Daoy (cell line): ENCODE data around the gene CPSF2. TPM values are rescaled to one million over a fixed set of nuclear protein-coding genes. Genes with fewer than 3 reads are reported as not detected.
"Not testable (repeated sequence)": the region's sequence is repeated elsewhere in the genome, so short reads cannot be mapped to it uniquely, and the experiment has no call there.

Experiments
- DNase-seq: peaks from one replicate; pipeline ENCODE4 v3.0.0-alpha.2; 2015; ENCODE audit warnings: low read depth
- total RNA-seq: library from RNA; depleted of rRNA; stranded (reverse); fragments of >200 nt; shearing (Covaris generic); gene quantifications from 2 replicates; pipeline ENCODE4 v1.2.3, GENCODE V29; 2014

Gene CPSF2
- total RNA-seq, 1 experiment from 2014 or later: 63.4 TPM

DNA sequence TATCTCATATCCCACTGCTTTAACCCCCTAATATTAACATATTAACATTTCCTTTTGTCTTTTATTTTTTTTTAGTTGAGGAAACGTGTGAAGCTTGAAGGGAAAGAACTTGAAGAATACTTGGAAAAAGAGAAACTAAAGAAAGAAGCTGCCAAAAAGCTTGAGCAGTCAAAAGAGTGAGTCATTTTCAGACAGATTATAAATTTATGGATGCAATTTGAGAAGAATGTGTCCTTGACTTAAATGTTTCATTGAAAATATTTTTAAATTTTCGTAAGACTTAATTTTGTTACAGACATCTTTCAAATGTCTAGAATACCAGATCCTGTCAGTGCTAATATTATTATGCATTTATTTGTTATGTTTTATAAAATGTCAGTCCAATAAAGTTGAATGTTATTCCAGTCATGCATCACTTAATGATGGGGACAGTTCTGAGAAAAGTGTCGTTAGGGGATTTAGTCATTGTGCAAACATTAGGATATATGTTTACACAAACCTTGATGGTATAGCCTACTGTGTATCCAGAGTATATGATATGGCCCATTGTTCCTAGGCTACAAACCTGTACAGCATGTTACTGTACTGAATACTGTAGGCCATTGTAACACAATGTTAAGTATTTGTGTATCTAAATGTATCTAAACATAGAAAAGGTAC is 32.6 kb downstream of the CPSF2 start:
- peak; percentile 9 for DNase-seq

DNA sequence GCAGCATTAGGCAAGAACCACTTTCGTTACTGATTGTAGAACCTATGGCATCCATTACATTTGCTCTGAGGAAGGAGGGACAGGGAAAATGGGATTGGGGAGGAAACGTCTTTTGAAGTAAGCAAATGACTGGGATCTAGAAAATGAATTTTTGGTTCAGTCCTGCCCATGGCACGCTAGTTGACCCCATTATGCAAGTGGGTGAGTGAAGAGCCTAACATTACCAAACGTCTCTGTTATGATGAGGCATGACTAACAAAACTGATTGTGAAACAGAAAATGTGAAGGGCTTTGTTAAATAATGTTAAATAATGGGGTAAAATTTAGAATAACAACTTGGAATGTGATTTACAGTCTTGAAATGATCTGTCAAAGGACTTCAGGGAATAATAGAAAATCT is 38.9 kb downstream of the CPSF2 start:
- DNase-seq: no peak

DNA sequence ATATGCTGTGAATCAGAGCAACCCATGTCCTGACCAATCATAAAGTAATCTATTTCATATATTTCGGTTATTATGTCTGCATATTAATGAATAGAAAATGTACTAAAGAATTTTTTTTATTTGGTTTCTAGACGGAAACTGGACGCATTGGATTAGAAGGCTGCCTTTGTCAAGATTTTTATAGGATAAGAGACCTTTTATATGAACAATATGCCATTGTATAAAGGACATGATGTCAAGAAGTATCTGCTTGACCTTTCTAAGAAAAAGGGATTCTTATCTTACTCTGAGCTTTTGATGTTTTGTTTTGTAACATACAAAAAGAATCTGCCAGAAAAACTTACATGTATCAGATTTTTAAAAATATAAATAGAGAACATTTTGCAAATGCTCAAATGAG is 39.8 kb downstream of the CPSF2 start:
- DNase-seq: no peak

DNA sequence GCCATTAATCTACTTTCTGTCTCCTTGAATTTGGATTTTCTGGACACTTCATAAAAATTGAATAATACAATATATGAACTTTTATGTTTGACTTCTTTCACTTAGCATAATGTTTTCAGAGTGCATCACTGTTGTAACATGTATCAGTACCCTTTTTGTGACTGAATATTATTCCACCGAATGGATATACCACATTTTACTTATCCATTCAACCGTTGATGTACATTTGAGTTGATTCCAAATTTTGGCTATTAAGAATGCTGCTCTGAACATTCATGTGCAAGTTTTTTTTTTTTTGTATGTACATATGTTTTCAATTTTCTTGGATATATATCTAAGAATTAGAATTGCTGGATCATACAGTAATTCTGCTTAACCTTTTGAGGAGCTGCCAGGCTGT is 43.2 kb downstream of the CPSF2 start:
- DNase-seq: no peak

DNA sequence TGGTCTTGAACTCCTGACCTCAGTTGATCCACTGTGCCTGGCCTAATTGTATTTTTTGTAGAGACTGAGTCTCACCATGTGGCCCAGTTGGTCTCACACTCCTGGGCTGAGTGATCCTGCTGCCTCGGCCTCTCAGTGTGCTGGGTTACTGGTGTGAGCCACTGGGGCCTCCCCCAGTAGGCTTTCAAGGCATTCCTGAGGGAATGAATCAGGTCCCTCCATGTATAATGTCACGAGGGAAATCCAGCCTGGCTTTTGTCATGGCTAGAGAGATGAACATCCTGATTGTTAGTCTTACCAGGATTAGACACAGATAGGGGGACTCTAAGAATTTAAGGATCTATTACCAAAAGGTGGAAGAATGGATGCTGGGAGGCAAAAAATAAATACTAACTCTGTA is 51.9 kb downstream of the CPSF2 start:
- peak; percentile 11 for DNase-seq

DNA sequence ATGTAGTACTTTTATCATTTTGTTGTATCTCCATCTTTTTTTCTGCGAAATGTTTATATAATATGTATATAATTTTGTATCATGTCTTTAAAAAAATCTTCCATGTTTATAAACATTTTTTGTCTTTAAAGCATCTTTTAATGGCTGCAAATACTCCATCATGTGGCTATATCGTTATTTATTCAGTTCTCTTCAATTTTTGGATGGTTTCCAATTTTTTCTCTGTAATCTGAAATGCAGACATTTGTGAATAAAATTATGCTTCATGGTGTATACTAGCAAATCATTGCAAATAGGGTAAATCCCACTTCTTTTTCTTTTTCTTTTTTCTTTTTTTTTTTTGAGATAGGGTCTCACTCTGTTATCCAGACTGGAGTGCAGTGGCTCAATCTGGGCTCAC is 54.0 kb downstream of the CPSF2 start:
- no peak for DNase-seq

DNA sequence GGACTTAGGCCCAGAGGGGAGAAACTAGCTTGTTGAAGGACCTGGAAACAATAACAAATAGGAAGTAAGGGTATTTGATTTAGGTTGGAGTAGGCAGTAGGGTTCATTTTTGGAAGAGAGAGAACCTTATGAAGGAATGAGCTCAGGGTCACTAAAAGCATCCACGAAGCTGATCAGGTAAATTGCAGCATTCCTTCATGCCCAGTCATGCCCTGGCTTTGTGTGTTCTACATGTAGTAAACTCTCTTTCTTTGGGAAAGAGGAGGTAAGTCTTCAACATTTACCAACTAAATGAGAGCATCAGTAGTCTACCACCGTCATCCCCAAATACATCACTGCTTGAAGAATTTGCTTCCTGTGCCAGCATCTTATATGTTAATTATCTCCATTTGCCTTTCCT is 54.7 kb downstream of the CPSF2 start:
- DNase-seq: no peak

DNA sequence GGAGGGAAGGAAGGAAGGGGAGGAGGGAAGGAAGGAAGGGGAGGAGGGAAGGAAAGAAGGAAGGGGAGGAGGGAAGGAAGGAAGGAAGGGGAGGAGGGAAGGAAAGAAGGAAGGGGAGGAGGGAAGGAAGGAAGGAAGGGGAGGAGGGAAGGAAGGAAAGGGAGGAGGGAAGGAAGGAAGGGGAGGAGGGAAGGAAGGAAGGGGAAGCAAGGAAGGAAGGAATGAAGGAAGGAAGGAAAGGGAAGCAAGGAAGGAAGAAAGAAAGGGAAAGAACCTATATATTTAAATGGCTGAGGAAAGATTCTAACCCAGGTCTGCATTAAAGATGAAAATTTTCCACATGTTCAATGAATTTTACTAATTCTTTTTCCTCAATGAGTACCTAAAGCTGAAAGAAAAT is 57.4 kb downstream of the CPSF2 start:
- not testable (repeated sequence) for DNase-seq

DNA sequence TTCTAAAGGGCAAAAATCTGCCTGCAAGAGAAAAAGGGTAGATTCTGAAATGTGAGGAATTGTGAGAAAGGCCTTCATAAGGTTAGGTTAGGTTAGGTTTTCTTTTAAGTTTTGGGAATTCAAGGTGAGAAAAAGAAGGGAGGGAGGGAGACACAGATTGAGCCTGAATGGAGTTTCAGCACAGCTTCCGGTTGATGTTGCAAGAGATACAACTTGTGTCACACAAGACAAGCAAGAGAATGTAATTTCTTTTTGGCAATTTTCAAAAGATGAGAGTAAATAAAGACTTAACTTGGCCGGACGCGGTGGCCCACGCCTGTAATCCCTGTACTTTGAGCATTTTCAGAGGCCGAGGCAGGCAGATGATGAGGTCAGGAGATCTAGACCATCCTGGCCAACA is 63.8 kb downstream of the CPSF2 start:
- DNase-seq: no peak

DNA sequence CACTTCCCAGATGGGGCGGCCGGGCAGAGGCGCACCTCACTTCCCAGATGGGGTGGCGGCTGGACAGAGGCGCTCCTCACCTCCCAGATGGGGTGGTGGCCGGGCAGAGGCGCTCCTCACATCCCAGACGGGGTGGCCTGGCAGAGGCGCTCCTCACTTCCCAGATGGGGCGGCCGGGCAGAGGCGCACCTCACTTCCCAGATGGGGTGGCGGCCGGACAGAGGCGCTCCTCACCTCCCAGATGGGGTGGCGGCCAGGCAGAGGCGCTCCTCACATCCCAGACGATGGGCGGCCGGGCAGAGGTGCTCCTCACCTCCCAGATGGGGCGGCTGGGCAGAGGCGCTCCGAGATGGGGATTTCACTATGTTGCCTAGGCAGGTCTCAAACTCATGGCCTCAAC is 65.8 kb downstream of the CPSF2 start:
- not testable (repeated sequence) for DNase-seq

DNA sequence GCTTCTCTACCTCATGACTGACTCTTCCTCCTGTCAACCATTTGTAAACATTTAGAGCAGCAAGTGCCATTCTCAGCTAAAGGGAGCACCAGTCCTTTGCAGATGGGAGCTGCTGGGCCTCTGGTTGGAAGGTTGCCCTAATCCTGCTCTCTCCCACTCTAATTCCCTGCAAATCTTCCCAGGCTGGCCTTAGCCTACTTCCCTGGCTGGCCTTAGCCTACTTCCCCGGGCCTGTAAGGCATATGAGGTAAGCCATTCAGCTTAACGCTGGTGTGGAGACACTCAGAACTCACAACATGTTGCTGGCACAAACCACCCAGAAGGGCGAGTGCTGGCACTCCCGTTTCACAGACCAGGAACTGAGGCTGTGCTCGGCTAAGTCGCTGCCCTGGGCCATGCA is 69.0 kb downstream of the CPSF2 start:
- DNase-seq: no peak

DNA sequence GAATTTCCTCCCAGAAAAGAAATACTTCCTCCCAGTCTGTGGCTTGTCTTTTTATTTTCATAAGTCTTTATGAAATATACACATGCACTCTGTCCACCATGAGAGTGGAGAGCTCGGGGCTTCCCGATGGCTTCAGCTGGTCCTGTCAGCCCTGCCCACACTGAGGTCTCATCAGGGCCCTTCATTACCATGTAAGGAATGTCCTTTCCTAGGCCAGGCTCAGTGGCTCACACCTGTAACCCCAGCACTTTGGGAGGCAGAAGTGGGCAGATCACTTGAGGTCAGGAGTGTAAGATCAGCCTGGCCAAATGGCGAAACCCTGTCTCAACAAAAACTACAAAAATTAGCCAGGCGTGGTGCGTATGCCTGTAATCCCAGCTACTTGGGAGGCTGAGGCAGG is 77.0 kb downstream of the CPSF2 start:
- DNase-seq: no peak

DNA sequence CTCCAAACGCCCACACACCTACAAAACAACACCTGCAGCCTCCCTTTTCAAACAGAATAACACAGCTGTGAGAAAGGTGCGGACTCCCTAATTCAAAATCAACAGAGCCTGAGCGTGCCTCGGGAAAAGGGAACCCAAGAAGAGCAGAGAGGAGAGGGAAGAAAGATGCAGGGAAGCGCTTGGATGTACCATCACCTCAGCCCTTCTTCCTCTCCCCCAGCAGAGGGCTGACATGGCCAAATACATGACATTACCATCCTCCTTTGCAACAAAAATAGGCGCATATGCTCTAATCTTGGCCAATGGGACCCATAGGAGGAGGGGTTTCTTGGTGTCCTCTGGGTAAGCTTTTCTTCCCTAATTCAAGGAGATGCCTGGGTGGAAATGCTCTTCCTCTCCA is 78.0 kb downstream of the CPSF2 start:
- no peak for DNase-seq

DNA sequence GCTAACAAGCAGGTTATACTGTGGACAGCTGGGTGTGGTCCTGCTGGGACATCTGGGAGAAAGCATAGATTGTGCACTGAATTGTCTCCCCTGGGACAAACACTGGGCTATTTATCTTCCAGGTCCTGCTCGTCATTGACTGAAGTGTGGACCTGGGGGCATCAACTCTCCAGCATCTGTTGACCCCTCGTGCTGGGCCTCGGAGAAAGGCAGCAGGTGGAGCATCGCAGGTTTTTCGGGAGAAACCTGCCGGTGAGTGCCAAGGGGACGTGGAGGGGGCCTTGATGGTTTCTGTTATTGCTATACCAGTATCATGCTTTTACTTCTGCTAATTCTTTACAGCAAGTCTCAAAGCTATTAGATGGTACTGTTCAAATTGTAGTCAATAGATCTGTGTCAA is 81.3 kb downstream of the CPSF2 start:
- DNase-seq: no peak

DNA sequence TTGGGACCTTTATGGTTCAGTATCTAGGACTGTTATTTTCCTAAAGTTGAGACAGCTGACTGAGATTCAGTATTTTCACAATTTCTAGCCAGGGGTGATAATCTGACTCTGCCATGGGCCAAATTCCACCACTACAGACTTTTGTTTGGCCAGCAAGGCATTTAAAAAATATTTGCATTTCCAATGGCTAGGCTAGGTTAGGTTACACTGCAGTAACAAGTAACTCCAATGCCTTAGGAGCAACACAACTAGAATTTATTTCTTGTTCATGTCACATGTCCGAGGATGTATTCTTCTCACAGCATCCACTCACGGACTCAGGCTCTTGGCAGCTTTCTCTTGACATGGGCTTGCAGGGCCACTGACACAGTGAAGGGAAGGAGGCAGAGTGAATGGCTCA is 83.0 kb downstream of the CPSF2 start:
- no peak for DNase-seq

DNA sequence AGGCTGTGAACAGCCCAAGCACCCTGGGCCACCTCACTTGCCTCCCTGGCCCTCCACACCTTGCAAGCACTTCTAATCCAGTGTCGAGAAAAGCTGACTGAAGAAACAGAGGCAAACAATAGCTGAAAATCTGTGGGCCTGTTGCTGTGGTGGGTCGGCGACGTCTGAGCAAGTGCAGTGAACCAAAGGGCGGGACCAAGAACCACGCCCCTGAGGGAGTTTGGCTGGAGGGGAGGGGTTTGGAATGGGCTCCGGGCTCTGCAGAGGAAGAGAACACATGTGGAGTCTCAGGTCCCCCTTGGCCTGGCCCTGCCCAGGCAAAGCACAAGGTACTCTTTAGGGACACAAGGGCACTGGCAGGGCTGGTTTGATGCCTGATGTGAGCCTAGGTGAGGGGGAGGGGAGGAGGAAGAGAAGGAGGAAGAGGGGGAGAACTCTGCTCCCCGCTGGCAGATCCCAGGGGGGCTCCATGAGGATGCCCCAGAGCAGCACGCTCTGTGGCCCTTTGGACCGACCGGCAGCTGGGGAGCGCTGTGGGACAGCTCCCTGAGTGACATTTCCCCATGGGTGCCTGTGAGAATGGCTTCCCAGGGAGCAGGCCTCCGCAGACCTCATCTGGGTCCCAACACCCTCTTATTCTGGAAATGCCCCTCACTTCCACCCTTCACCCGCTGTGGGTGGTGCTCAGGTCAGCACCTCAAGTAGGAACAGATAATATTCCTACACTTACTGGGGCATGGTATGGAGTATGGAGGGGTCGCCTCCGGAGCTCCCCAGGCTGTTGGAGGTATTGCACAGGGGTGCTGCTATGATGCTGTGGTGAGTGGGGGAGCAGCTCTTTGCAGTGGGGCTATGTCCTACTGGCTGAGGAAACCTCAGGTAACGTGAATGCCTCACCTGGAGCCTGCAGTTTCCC is 85.5 kb downstream of the CPSF2 start:
- no peak for DNase-seq

DNA sequence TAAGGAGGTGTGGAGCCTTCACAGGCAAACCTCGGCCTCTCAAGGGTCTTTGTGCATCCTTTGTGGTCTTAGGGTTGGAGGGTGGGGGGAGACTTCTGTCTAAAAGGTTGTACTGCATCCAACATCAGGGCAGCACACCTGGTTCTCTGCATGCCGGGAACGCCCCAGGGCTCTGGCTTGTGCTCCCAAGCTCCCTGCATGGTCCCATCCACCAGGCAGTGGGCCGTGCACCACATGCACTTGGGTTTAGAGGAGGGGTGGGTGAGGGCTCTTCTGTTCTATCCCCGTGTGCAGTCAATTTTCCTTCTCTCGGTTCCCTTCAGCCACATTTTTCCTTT is 86.1 kb downstream of the CPSF2 start:
- no peak for DNase-seq

DNA sequence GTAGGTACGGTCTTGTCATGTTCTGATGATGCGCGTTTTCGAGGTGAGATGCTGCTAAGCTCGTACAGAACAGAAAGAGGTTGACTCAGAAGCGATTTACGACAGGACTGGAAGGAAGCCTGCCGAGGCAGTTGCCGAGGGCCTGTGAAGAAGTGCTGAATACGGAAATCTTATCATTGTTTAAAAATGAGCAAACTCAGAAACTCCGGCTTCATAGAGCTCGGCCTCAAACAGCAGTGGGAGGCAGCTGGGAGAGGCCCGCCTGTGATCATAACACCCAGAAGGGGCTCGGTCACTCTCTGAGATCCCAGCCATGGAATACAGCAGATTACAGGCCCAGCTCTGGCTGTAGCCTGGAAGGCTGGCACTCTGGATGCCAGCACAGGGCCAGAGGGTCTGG is 87.4 kb downstream of the CPSF2 start:
- DNase-seq: no peak

DNA sequence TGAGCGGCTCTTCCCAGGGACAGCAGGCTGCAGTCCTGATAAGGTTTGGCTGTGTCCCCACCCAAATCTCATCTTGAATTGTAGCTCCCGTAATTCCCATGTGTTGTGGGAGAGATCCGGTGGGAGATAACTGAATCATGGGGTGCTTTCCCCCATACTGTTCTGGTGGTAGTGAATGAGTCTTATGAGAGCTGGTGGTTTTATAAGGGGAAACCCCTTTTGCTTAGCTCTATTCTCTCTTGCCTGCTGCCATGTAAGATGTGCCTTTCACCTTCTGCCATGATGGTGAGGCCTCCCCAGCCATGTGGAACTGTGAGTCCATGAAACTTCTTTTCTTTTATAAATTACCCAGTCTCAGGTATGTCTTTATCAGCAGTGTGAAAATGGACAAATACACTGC is 91.4 kb downstream of the CPSF2 start:
- DNase-seq: not testable (repeated sequence)

DNA sequence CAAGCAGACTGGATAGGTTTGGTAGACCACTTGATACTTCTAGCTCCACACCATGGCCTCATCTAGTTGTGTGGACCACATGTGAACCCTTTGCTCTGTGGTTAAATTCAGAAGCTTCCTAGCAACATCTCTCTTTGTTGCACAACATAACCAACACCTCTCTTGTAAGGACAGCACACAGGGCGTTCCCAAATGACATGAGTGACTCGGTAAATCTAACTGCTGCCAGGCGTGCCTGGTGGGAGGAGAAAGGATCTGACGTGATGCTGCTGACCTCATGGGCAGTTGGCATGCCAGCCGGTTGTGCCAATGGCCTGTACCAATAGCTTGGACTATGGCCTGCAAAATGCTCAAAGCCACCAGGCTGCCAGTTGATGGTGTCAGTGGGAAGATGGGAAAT is 93.8 kb downstream of the CPSF2 start:
- DNase-seq: no peak

DNA sequence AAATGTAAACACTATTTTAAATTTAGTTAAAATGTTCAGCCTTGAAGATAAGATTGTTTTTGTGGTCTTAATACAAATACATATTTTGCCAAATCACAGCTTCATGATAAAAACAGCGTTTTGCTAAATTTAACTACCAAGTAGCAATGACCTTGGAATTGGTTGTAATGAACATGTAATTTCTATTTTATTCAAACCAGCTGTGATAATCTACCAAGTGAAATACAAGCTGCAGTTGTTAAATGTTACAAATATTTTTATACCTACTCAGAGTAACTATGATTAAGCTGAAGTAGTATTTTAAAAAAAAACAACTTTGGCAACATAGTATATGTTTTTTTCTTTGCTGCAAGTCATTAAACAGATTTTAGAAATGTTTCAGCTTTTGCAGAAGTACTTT is 96.2 kb downstream of the CPSF2 start:
- no peak for DNase-seq
